ENCODE measurements around the gene BRWD1. TPM values are rescaled to one million over a fixed set of nuclear protein-coding genes. Genes with fewer than 3 reads are reported as not detected.

The BRWD1 gene
- polyA plus RNA-seq, 1 donor (not counting 4 experiments of a cell fraction or from before 2014, with no cell fraction given), result 15.1 TPM

DNA sequence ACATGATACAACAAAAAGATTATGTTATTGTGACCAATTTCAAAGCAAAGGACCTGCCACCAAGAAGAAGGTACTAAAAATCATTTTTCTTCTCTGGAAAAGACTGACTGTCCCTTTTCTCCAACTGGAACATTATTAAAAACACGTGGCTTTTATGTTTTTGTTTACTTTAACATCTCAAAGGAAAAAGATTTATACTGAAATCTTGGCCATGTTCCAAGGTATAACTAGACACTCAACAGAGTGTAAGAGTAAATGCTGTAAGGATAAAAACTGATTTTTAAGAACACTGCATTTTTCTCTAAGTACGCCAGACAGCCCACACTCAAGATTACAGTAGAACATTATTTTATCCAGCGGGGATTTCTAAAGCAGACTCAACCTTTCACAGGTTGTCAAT lies 62.1 kb downstream of the BRWD1 start:
- DNase-seq (ENCODE audit: low read depth, low spot score) (no peak), FAIRE-seq (no peak)
- Histone ChIP-seq H3K36me3 (ENCODE audit: control insufficient read depth in 2 of 2, extremely low read depth in 1 of 2, insufficient read depth in 2 of 2, low read length in 2 of 2) (peaks cover 7 to 11% of the 10 kb centered on the region in 2 experiments), H3K9me1 (ENCODE audit: control insufficient read depth, extremely low read depth, insufficient read depth, low read length) (no peaks in the 10 kb centered on the region), H3K4me3 (ENCODE audit: control insufficient read depth in 2 of 3, extremely low read depth in 1 of 3, insufficient read depth in 2 of 3, low read depth in 1 of 3, low read length in 3 of 3) (no peak overlapping the region), H3K79me2 (ENCODE audit: control insufficient read depth, insufficient read depth, low read length) (no peaks in the 10 kb centered on the region), H3K9me3 (ENCODE audit: control insufficient read depth, low read depth, low read length) (no peaks in the 10 kb centered on the region), H2AFZ (ENCODE audit: control insufficient read depth, low read length) (no peak overlapping the region), H3K4me2 (ENCODE audit: control insufficient read depth, extremely low read depth, insufficient read depth, low read depth, low read length) (no peak overlapping the region), H3K27me3 (ENCODE audit: control insufficient read depth, extremely low read depth, insufficient read depth, low read length) (no peaks in the 10 kb centered on the region), H4K20me1 (ENCODE audit: control insufficient read depth, extremely low read depth, insufficient read depth, low read length) (no peaks in the 10 kb centered on the region), H3K9ac (ENCODE audit: control insufficient read depth, extremely low read depth, insufficient read depth, low read length) (no peak overlapping the region), H3K27ac (ENCODE audit: control insufficient read depth, insufficient read depth, low read length) (no peak overlapping the region), H3K4me1 (ENCODE audit: control insufficient read depth, extremely low read depth, insufficient read depth, low read length) (no peaks in the 10 kb centered on the region)
- dilution Hi-C loops (cut with MboI; ENCODE audit: extremely low pct_ligation_motif_present, low sequenced_read_pairs), result no loop called here
- TF ChIP-seq EZH2 (IDR thresholded peaks at IDR 0.05; ENCODE audit: low read length), result no peak
- TF ChIP-seq, protein P1, sequence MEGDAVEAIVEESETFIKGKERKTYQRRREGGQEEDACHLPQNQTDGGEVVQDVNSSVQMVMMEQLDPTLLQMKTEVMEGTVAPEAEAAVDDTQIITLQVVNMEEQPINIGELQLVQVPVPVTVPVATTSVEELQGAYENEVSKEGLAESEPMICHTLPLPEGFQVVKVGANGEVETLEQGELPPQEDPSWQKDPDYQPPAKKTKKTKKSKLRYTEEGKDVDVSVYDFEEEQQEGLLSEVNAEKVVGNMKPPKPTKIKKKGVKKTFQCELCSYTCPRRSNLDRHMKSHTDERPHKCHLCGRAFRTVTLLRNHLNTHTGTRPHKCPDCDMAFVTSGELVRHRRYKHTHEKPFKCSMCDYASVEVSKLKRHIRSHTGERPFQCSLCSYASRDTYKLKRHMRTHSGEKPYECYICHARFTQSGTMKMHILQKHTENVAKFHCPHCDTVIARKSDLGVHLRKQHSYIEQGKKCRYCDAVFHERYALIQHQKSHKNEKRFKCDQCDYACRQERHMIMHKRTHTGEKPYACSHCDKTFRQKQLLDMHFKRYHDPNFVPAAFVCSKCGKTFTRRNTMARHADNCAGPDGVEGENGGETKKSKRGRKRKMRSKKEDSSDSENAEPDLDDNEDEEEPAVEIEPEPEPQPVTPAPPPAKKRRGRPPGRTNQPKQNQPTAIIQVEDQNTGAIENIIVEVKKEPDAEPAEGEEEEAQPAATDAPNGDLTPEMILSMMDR (optimal IDR thresholded peaks at IDR 0.05 in 1 of 3, IDR thresholded peaks at IDR 0.05 in 1 of 3, conservative IDR thresholded peaks at IDR 0.05 in 1 of 3; ENCODE audit: extremely low read depth in 1 of 3, insufficient read depth in 2 of 3, low read length in 3 of 3), result no peak

DNA sequence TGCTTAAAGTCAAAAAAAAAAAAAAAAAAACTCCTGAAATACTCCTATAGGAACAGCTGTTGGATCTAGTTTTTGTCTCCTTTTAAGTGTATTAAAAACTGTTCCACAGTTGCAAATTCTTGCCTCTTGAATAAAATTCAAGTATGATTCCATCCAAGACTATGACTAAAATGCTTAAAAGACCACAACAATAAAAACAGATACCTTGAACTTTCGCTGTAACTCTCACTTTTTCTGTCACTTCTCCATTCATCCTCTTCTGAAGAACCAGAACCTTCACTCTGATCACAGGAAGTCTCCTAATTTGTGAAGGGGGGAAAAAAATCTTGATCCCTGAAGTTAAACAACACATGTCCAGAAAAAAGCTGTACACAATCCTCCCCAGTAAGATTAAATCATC lies 75.2 kb downstream of the BRWD1 start:
- H3K79me2 ChIP-seq (ENCODE audit: control insufficient read depth, insufficient read depth, low read length), result no peaks in the 10 kb centered on the region
- H2AFZ ChIP-seq (ENCODE audit: control insufficient read depth, low read length), result no peak overlapping the region
- H3K9me1 ChIP-seq (ENCODE audit: control insufficient read depth, extremely low read depth, insufficient read depth, low read length), result no peaks in the 10 kb centered on the region
- dilution Hi-C loops (cut with MboI; ENCODE audit: extremely low pct_ligation_motif_present, low sequenced_read_pairs), result no loop called here
- no peak overlapping the region for H3K4me2 ChIP-seq (ENCODE audit: control insufficient read depth, extremely low read depth, insufficient read depth, low read depth, low read length)
- no peak for TF ChIP-seq EZH2 (IDR thresholded peaks at IDR 0.05; ENCODE audit: low read length)
- TF ChIP-seq, protein P1 (optimal IDR thresholded peaks at IDR 0.05 in 1 of 3, IDR thresholded peaks at IDR 0.05 in 1 of 3, conservative IDR thresholded peaks at IDR 0.05 in 1 of 3; ENCODE audit: extremely low read depth in 1 of 3, insufficient read depth in 2 of 3, low read length in 3 of 3), result no peak
- no peaks in the 10 kb centered on the region for H3K9me3 ChIP-seq (ENCODE audit: control insufficient read depth, low read depth, low read length)
- H3K27ac ChIP-seq (ENCODE audit: control insufficient read depth, insufficient read depth, low read length), result no peak overlapping the region
- no peaks in the 10 kb centered on the region for H3K27me3 ChIP-seq (ENCODE audit: control insufficient read depth, extremely low read depth, insufficient read depth, low read length)
- DNase-seq (ENCODE audit: low read depth, low spot score) (no peak), FAIRE-seq (no peak)
- H3K36me3 ChIP-seq (ENCODE audit: control insufficient read depth in 2 of 2, extremely low read depth in 1 of 2, insufficient read depth in 2 of 2, low read length in 2 of 2), result peaks cover 12 to 13% of the 10 kb centered on the region in 2 experiments
- no peaks in the 10 kb centered on the region for H3K4me1 ChIP-seq (ENCODE audit: control insufficient read depth, extremely low read depth, insufficient read depth, low read length)
- H3K4me3 ChIP-seq (ENCODE audit: control insufficient read depth in 2 of 3, extremely low read depth in 1 of 3, insufficient read depth in 2 of 3, low read depth in 1 of 3, low read length in 3 of 3), result no peak overlapping the region
- H3K9ac ChIP-seq (ENCODE audit: control insufficient read depth, extremely low read depth, insufficient read depth, low read length), result no peak overlapping the region
- H4K20me1 ChIP-seq (ENCODE audit: control insufficient read depth, extremely low read depth, insufficient read depth, low read length), result no peaks in the 10 kb centered on the region

Data from keratinocyte (primary cell).